Aorta (tissue), 5 donors: Measurements from ENCODE around the gene NKX2-2. TPM values are rescaled to one million over a fixed set of nuclear protein-coding genes. Genes with fewer than 3 reads are reported as not detected.

ENCODE experiments used
- ATAC-seq: fragments of 200-7000 bp; cut with Tn5 transposase; one replicate; pipeline ENCODE4 v1.9.1; 2022; ENCODE audit warnings: moderate library complexity; ENCODE audit not compliant: low FRiP score
- DNase-seq, 2 donors: peaks; one replicate each; pipeline ENCODE4 v3.0.0-alpha.2; 2020
- H3K27ac ChIP-seq, 2 donors: one replicate each; pipeline ENCODE4 v1.5.1; 2013; ENCODE audit warnings: low read length in 2 of 2, mild to moderate bottlenecking in 2 of 2, moderate library complexity in 2 of 2, control low read depth in 1 of 2, inconsistent platforms in 1 of 2, low read depth in 1 of 2
- H3K27me3 ChIP-seq, 2 donors: one replicate each; pipeline ENCODE4 v1.6.1; 2013; ENCODE audit warnings: control low read depth in 1 of 2, low read length in 1 of 2, mild to moderate bottlenecking in 1 of 2, moderate library complexity in 1 of 2; ENCODE audit not compliant: insufficient read depth in 2 of 2, control insufficient read depth in 1 of 2
- H3K36me3 ChIP-seq, 2 donors: one replicate each; pipeline ENCODE4 v1.6.1; 2013; ENCODE audit warnings: control low read depth in 1 of 2, low read length in 1 of 2, mild to moderate bottlenecking in 1 of 2; ENCODE audit not compliant: insufficient read depth in 2 of 2, control insufficient read depth in 1 of 2
- H3K4me1 ChIP-seq, 2 donors: one replicate each; pipeline ENCODE4 v1.6.1; 2013; ENCODE audit warnings: low read length in 2 of 2, control low read depth in 1 of 2, mild to moderate bottlenecking in 1 of 2, moderate library complexity in 1 of 2; ENCODE audit not compliant: insufficient read depth in 2 of 2, control insufficient read depth in 1 of 2
- H3K4me3 ChIP-seq, 2 donors: one replicate each; pipeline ENCODE4 v1.5.1; 2013; ENCODE audit warnings: low read length in 2 of 2, control low read depth in 1 of 2, mild to moderate bottlenecking in 1 of 2
- H3K9me3 ChIP-seq: one replicate; pipeline ENCODE4 v1.6.1; 2013; ENCODE audit warnings: mild to moderate bottlenecking, low read length; ENCODE audit not compliant: control insufficient read depth
- WGBS, 2 donors: extraction: QIAGEN DNeasy Blood & Tissue Kit; methylation state at CpG; one replicate each; pipeline ENCODE4 v1.1.7; 2013; 5-methylcytosine and 5-hydroxymethylcytosine counted together
- intact Hi-C, 2 donors: fragments of 100-400 bp; cut with DNase I; formaldehyde crosslinking; loops; one replicate each; pipeline versions ENCODE4 v1.14.2 to v1.15.0; 2022
- polyA plus RNA-seq, 2 donors: library from polyadenylated mRNA; stranded (reverse); fragments of 200-250 nt; gene quantifications; one replicate each; pipeline ENCODE4 v1.2.3, GENCODE V29; 2013
- total RNA-seq, 2 donors: library from RNA; stranded (reverse); fragmentation: NEBNext Ultra II Directional; extraction: Animal tissue kit (Norgen Biotek cat#: 25700); gene quantifications; one replicate each; pipeline ENCODE4 v1.2.1, GENCODE V29; 2021
- donor health status: healthy with polysubstance abuse.
- donor health status: Bipolar disorder and iron deficiency.
- donor health status: DM: no; HTN: no; CAD: no.
- donor health status: DM: no; HTN: no; CAD: no.
- donor health status: DM: yes; HTN: yes; CAD: no.

NKX2-2 gene
- total and polyA plus RNA-seq, 4 donors = 0.15 TPM; not detected in 3

GRCh38 chr20:21550587-21550986 lies 36.7 kb upstream of the NKX2-2 start:
- WGBS, 2 donors = 81 to 82% methylated on average over 5 of the region's 5 CpGs
- Histone ChIP-seq H3K9me3 (no peaks in the 10 kb centered on the region), H3K27ac (no peak overlapping the region), H3K4me1 (no peaks in the 10 kb centered on the region), H3K27me3 (no peaks in the 10 kb centered on the region), H3K4me3 (no peak overlapping the region), H3K36me3 (no peaks in the 10 kb centered on the region)
- DNase-seq (no peak), ATAC-seq (no peak)
- intact Hi-C loops = no loop called here

- no peaks in the 10 kb centered on the region for H3K27me3 ChIP-seq
- H3K4me3 ChIP-seq = no peak overlapping the region
- H3K27ac ChIP-seq = no peak overlapping the region
- intact Hi-C loops = no loop called here
- DNase-seq (no peak), ATAC-seq (no peak)
- no peaks in the 10 kb centered on the region for H3K36me3 ChIP-seq
- H3K4me1 ChIP-seq = no peaks in the 10 kb centered on the region
- 68 to 73% methylated on average over 8 of the region's 8 CpGs for WGBS, 2 donors
- peaks cover 5% of the 10 kb centered on the region for H3K9me3 ChIP-seq
Observed at GRCh38 chr20:21548390-21549035, 34.6 kb upstream of the NKX2-2 start.

- H3K27me3 ChIP-seq = no peaks in the 10 kb centered on the region
- no peak overlapping the region for H3K27ac ChIP-seq
- no peak overlapping the region for H3K4me3 ChIP-seq
- intact Hi-C loops = no loop called here
- 28 to 35% methylated on average over 4 of the region's 4 CpGs for WGBS, 2 donors
- H3K36me3 ChIP-seq = no peaks in the 10 kb centered on the region
- H3K4me1 ChIP-seq = no peaks in the 10 kb centered on the region
- DNase-seq (no peak), ATAC-seq (no peak)
- H3K9me3 ChIP-seq = peaks cover 5% of the 10 kb centered on the region
Observed at GRCh38 chr20:21546355-21546754, 32.5 kb upstream of the NKX2-2 start.

- Histone ChIP-seq H3K4me3 (no peak overlapping the region), H3K36me3 (no peaks in the 10 kb centered on the region), H3K27ac (no peak overlapping the region), H3K9me3 (peaks cover 5% of the 10 kb centered on the region), H3K27me3 (no peaks in the 10 kb centered on the region), H3K4me1 (no peaks in the 10 kb centered on the region)
- DNase-seq = no peak
- 78 to 86% methylated on average over 3 of the region's 3 CpGs for whole genome bisulfite sequencing, 2 donors
- intact Hi-C loops = no loop called here
- no peak for ATAC-seq
Observed at GRCh38 chr20:21539512-21539911, 25.6 kb upstream of the NKX2-2 start.

GRCh38 chr20:21534886-21535285 lies 21.0 kb upstream of the NKX2-2 start:
- H3K27ac ChIP-seq = no peak overlapping the region

GRCh38 chr20:21534453-21534852 lies 20.6 kb upstream of the NKX2-2 start:
- Histone ChIP-seq H3K4me3 (no peak overlapping the region), H3K4me1 (no peaks in the 10 kb centered on the region), H3K27me3 (no peaks in the 10 kb centered on the region), H3K36me3 (no peaks in the 10 kb centered on the region), H3K27ac (no peak overlapping the region), H3K9me3 (no peaks in the 10 kb centered on the region)
- WGBS, 2 donors = 65 to 66% methylated on average over 2 of the region's 2 CpGs
- ATAC-seq (no peak), DNase-seq (no peak)
- intact Hi-C loops = no loop called here

More at GRCh38 chr20:21534886-21535285, 21.0 kb upstream of the NKX2-2 start:
- WGBS, 2 donors = 30 to 45% methylated on average over 2 of the region's 2 CpGs
- DNase-seq = no peak
- H3K4me3 ChIP-seq = no peak overlapping the region
- no peaks in the 10 kb centered on the region for H3K4me1 ChIP-seq
- intact Hi-C loops = no loop called here
- no peaks in the 10 kb centered on the region for H3K36me3 ChIP-seq
- no peak for ATAC-seq
- no peaks in the 10 kb centered on the region for H3K27me3 ChIP-seq
- no peaks in the 10 kb centered on the region for H3K9me3 ChIP-seq

GRCh38 chr20:21529863-21530262 lies 16.0 kb upstream of the NKX2-2 start:
- H3K4me1 ChIP-seq = no peaks in the 10 kb centered on the region
- intact Hi-C loops = no loop called here

GRCh38 chr20:21528870-21529269 lies 15.0 kb upstream of the NKX2-2 start:
- no peak for DNase-seq
- ATAC-seq = no peak
- WGBS, 2 donors = 86% methylated on average over 5 of the region's 5 CpGs
- H3K4me3 ChIP-seq = no peak overlapping the region
- no peak overlapping the region for H3K27ac ChIP-seq
- no peaks in the 10 kb centered on the region for H3K4me1 ChIP-seq
- H3K9me3 ChIP-seq = no peaks in the 10 kb centered on the region
- H3K27me3 ChIP-seq = no peaks in the 10 kb centered on the region
- no peaks in the 10 kb centered on the region for H3K36me3 ChIP-seq
- intact Hi-C loops = no loop called here

More at GRCh38 chr20:21529863-21530262, 16.0 kb upstream of the NKX2-2 start:
- ATAC-seq (no peak), DNase-seq (no peak)
- Histone ChIP-seq H3K27ac (no peak overlapping the region), H3K4me3 (no peak overlapping the region), H3K9me3 (no peaks in the 10 kb centered on the region), H3K27me3 (no peaks in the 10 kb centered on the region), H3K36me3 (no peaks in the 10 kb centered on the region)
- WGBS, 2 donors = 22 to 27% methylated on average over 6 of the region's 6 CpGs

GRCh38 chr20:21527908-21528307 lies 14.0 kb upstream of the NKX2-2 start:
- no peaks in the 10 kb centered on the region for H3K36me3 ChIP-seq
- no peaks in the 10 kb centered on the region for H3K9me3 ChIP-seq
- no peak overlapping the region for H3K27ac ChIP-seq
- DNase-seq (no peak), ATAC-seq (no peak)
- 75 to 82% methylated on average over 5 of the region's 5 CpGs for WGBS, 2 donors
- H3K4me1 ChIP-seq = no peaks in the 10 kb centered on the region
- intact Hi-C loops = no loop called here
- no peaks in the 10 kb centered on the region for H3K27me3 ChIP-seq
- H3K4me3 ChIP-seq = no peak overlapping the region
